K562 (cell line): ENCODE data around the gene LCNL1. TPM values are rescaled to one million over a fixed set of nuclear protein-coding genes. Genes with fewer than 3 reads are reported as not detected.

Experiments
- ATAC-seq: fragments of 200-7000 bp; cut with Tn5 transposase; 3 replicates; pipeline ENCODE4 v1.9.1; 2020; ENCODE audit warnings: moderate library complexity
- BruUV-seq: library from RNA; stranded (reverse); fragments of 400-500 nt; replicated peaks from 2 replicates; lab custom pipeline; 2021; lab: Mats Ljungman, UMichigan
- CTCF ChIA-PET: fragments of 300-600 bp; formaldehyde crosslinking; extraction: SDS; loops from one replicate; lab custom pipeline; 2021; ENCODE audit warnings: low intra/inter-chr PET ratio; lab: Yijun Ruan, JAX
- POLR2A ChIA-PET: fragments of 300-600, 350-650 bp; sonication (Branson Sonifier 250); formaldehyde crosslinking; extraction: SDS; loops from one replicate; lab custom pipeline; 2021; ENCODE audit warnings: antibody characterized with exemption, inconsistent platforms; lab: Yijun Ruan, JAX
- DNase-seq, 4 experiments: peaks; one replicate each; pipeline versions ENCODE4 v3.0.0 to v3.0.0-alpha.2; 2011 to 2018; ENCODE audit warnings: low spot score in 3 of 4, mixed read lengths in 3 of 4; ENCODE audit errors: extremely low read depth in 1 of 4
- FAIRE-seq: peaks from 2 replicates; lab custom pipeline; 2011; peaks lifted over from hg19 to GRCh38; lab: Jason Lieb, UNC
- H2AFZ ChIP-seq: 2 replicates; pipeline ENCODE4 v1.6.0; 2011; ENCODE audit warnings: low read depth, low read length, control low read depth, inconsistent platforms
- H3K27ac ChIP-seq: fragments of 200-600 bp; 3 replicates; pipeline ENCODE4 v1.8.0; 2011; ENCODE audit warnings: low read depth, mild to moderate bottlenecking, control low read depth, inconsistent platforms, low read length, moderate library complexity, mixed read lengths; ENCODE audit errors: extremely low read depth
- H3K27me3 ChIP-seq, 2 experiments: fragments of 300-600 bp in 1 of 2; 2 replicates in 1 of 2; 3 replicates in 1 of 2; pipeline versions ENCODE4 v1.6.0 to v1.8.0; 2011; ENCODE audit warnings: inconsistent platforms in 2 of 2, low read length in 2 of 2, mild to moderate bottlenecking in 1 of 2, mixed read lengths in 1 of 2, moderate library complexity in 1 of 2; ENCODE audit not compliant: control insufficient read depth in 2 of 2, insufficient read depth in 2 of 2
- H3K36me3 ChIP-seq: fragments of 300-600 bp; 3 replicates; pipeline ENCODE4 v1.8.0; 2011; ENCODE audit warnings: mild to moderate bottlenecking, low read length, inconsistent platforms; ENCODE audit not compliant: control insufficient read depth, insufficient read depth
- H3K4me1 ChIP-seq, 2 experiments: fragments of 200-600 bp in 1 of 2; replicated peaks in 1 of 2; 2 replicates in 1 of 2; 3 replicates in 1 of 2; pipeline versions ENCODE4 v1.5.1 to v1.8.0; 2011; ENCODE audit warnings: inconsistent platforms in 2 of 2, low read length in 2 of 2, mild to moderate bottlenecking in 1 of 2, mixed read lengths in 1 of 2, moderate library complexity in 1 of 2; ENCODE audit not compliant: control insufficient read depth in 2 of 2, insufficient read depth in 2 of 2
- H3K4me2 ChIP-seq: 2 replicates; pipeline ENCODE4 v1.6.1; 2011; ENCODE audit warnings: low read length, control low read depth, inconsistent platforms, mixed read lengths; ENCODE audit not compliant: insufficient read depth
- H3K4me3 ChIP-seq: fragments of 200-600 bp; sonication (generic), shearing (Covaris generic); 2 replicates; pipeline ENCODE4 v1.5.1; 2016; ENCODE audit warnings: control low read depth, inconsistent platforms
- H3K79me2 ChIP-seq: fragments of 200-600 bp; 3 replicates; pipeline ENCODE4 v1.8.0; 2011; ENCODE audit warnings: low read length, inconsistent platforms; ENCODE audit not compliant: control insufficient read depth, insufficient read depth
- H3K9ac ChIP-seq, 2 experiments: 2 replicates each; pipeline versions ENCODE4 v1.6.0 to v1.6.1; 2011; ENCODE audit warnings: low read depth in 2 of 2, low read length in 2 of 2, control low read depth in 1 of 2, inconsistent platforms in 1 of 2, mild to moderate bottlenecking in 1 of 2, mixed read lengths in 1 of 2; ENCODE audit not compliant: insufficient read depth in 1 of 2
- H3K9me1 ChIP-seq: one replicate; pipeline ENCODE4 v1.6.0; 2011; ENCODE audit warnings: inconsistent platforms, mild to moderate bottlenecking, low read length, moderate library complexity; ENCODE audit not compliant: control insufficient read depth, insufficient read depth
- H3K9me3 ChIP-seq: replicated peaks from 2 replicates; pipeline ENCODE4 v1.5.1; 2011; ENCODE audit warnings: low read depth, low read length, inconsistent platforms; ENCODE audit not compliant: control insufficient read depth, insufficient read depth
- H4K20me1 ChIP-seq: replicated peaks from 2 replicates; pipeline ENCODE4 v1.6.1; 2011; ENCODE audit warnings: low read length, inconsistent platforms, mixed read lengths; ENCODE audit not compliant: control insufficient read depth, insufficient read depth
- CBX5 ChIP-seq: IDR thresholded peaks from 2 replicates; pipeline ENCODE4 v1.6.1; 2014; ENCODE audit warnings: low read depth, borderline replicate concordance
- ELF4 ChIP-seq: fragments of 450-650 bp; formaldehyde crosslinking; IDR thresholded peaks from 2 replicates; pipeline ENCODE4 v1.4.0; 2022; ENCODE audit warnings: missing genetic modification characterization
- GTF2E2 ChIP-seq: fragments of 200-800 bp; sonication (Bioruptor generic); IDR thresholded peaks from 2 replicates; pipeline ENCODE4 v1.6.1; 2016; ENCODE audit warnings: missing genetic modification characterization, missing compliant biosample characterization
- KAT2B ChIP-seq: IDR thresholded peaks from one replicate; pipeline ENCODE4 v1.6.1; 2012; ENCODE audit warnings: low read depth, mild to moderate bottlenecking, control low read depth, inconsistent platforms, low read length, moderate library complexity
- POLR2G ChIP-seq: fragments of 200-400 bp; formaldehyde crosslinking; IDR thresholded peaks from 2 replicates; pipeline ENCODE4 v1.6.1; 2017; ENCODE audit warnings: low read depth, mild to moderate bottlenecking, antibody characterized with exemption, low read length, moderate library complexity
- RBFOX2 ChIP-seq: fragments of 200-400 bp; formaldehyde crosslinking; IDR thresholded peaks from 2 replicates; pipeline ENCODE4 v1.6.1; 2017; ENCODE audit warnings: low read depth, mild to moderate bottlenecking, low read length, moderate library complexity
- ZFP1 ChIP-seq: fragments of 450-650 bp; formaldehyde crosslinking; IDR thresholded peaks from 2 replicates; pipeline ENCODE4 v1.4.0; 2020; ENCODE audit warnings: mild to moderate bottlenecking, mixed read lengths
- ZNF197 ChIP-seq: fragments of 200-800 bp; sonication (Bioruptor generic); IDR thresholded peaks from 2 replicates; pipeline ENCODE4 v1.6.1; 2016; ENCODE audit warnings: low read depth, missing genetic modification characterization, missing compliant biosample characterization
- WGBS: fragments of 100-300 bp; shearing (Covaris generic); methylation state at CpG from one replicate; pipeline ENCODE4 v1.1.6; 2016; ENCODE audit warnings: low coverage, mixed read lengths; ENCODE audit not compliant: insufficient coverage; ENCODE audit errors: missing lambda C conversion rate; 5-methylcytosine and 5-hydroxymethylcytosine counted together
- in situ Hi-C: fragments of 300-500 bp; cut with MboI; formaldehyde crosslinking; loops from 4 replicates; pipeline ENCODE4 v1.15.0; 2018; ENCODE audit warnings: inconsistent platforms, mixed read lengths
- intact Hi-C: fragments of 100-400 bp; cut with micrococcal nuclease; formaldehyde crosslinking; loops from 2 replicates; pipeline ENCODE4 v1.14.2; 2022
- polyA plus RNA-seq, 8 experiments: library from polyadenylated mRNA; depleted of rRNA in 4 of 8; stranded (reverse) in 5 of 8; unstranded in 3 of 8; fragments of >200 nt; fragmentation: Nextera tagmentation in 2 of 8; fragmentation: Illumina TruSeq in 1 of 8; extraction: Ambion mirVana in 2 of 8; extraction: Trizol in 1 of 8; gene quantifications; 2 replicates each; pipeline versions ENCODE4 v1.2.1 to v1.2.3, GENCODE V29; 2011 to 2014; ENCODE audit warnings: inconsistent platforms in 1 of 8, missing spikeins in 1 of 8
- total RNA-seq, 7 experiments: library from RNA; depleted of rRNA in 6 of 7; stranded (reverse); fragments of >200 nt in 6 of 7; fragmentation: Illumina TruSeq in 2 of 7; extraction: Trizol in 2 of 7; gene quantifications; 2 replicates each; pipeline versions ENCODE4 v1.2.1 to v1.2.3, GENCODE V29; 2011 to 2021; ENCODE audit warnings: low replicate concordance in 1 of 7
- TF ChIP-seq, protein P1 (sequence below), 3 experiments: fragments of 200-800 bp in 1 of 3; sonication (Bioruptor generic) in 1 of 3; sonication (generic) in 1 of 3; formaldehyde crosslinking in 1 of 3; IDR thresholded peaks; 2 replicates each; pipeline versions ENCODE4 v1.6.1 to v1.8.0; 2016 to 2022; ENCODE audit warnings: mild to moderate bottlenecking in 2 of 3, missing compliant biosample characterization in 2 of 3, missing genetic modification characterization in 2 of 3, missing genetic modification reagents in 1 of 3
- TF ChIP-seq, protein P2 (sequence below): fragments of 450-650 bp; formaldehyde crosslinking; IDR thresholded peaks from 2 replicates; pipeline ENCODE4 v1.4.0; 2020; ENCODE audit warnings: mild to moderate bottlenecking, moderate library complexity

The LCNL1 gene
- total and polyA plus RNA-seq, 9 of the 15 experiments (the other 6 are each of a cell fraction or from before 2014, with no cell fraction given), result 0.04 to 0.16 (median 0.04) TPM; not detected in 4

DNA sequence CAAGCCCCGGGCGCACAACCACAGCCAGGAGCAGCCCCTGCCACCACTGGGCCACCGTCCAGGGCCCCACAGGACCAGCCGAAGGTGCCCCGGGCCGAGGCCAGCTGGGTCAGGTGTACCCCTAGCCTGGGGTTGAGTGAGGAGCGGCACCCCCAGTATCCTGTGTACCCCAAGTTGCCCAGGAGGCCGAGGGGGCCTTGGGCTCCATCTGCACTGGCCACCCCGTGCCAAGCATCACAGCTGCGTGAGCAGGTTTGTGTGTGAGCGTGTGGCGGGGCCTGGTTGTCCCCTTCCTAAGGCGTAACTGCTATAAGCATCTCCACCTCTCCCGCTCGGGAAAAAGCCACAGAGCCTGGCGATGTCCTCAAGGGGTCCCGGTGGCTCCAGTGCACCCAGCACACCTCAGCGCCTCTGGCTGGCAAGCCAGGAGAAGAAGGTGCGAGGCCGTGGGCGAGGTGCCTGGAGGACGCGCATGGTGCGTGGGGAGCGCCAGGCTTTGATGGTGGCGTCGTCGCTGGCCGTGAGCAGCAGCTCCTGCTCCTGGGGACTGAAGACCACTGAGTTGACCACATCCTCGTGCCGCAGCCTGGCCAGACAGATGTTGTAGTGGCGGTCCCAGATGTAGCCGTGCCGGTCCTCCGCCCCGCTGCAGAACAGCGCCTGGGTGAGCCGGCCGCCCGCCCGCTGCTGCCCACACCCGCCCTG, 42.1 kb upstream of the LCNL1 start:
- Histone ChIP-seq H3K27ac (no peak overlapping the region), H3K27me3 (no peaks in the 10 kb centered on the region)
- no peak for TF ChIP-seq ELF4 (CRISPR knock-in tag)
- TF ChIP-seq ZNF197 (CRISPR knock-in tag), result no peak
- TF ChIP-seq POLR2G, result peak; percentile 33; the same call in 1 of the 2 replicates
- TF ChIP-seq, protein P1, sequence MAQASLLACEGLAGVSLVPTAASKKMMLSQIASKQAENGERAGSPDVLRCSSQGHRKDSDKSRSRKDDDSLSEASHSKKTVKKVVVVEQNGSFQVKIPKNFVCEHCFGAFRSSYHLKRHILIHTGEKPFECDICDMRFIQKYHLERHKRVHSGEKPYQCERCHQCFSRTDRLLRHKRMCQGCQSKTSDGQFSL (CRISPR knock-in tag; IDR thresholded peaks at IDR 0.05), result peak; percentile 27; the same call in 1 of the 2 replicates
- TF ChIP-seq, protein P1 (tag; IDR thresholded peaks at IDR 0.05), result no peak
- TF ChIP-seq RBFOX2, result peak; percentile 6; the same call in 1 of the 2 replicates
- no peak for TF ChIP-seq KAT2B
- TF ChIP-seq GTF2E2 (tag), result no peak
- no peak for TF ChIP-seq ZFP1 (CRISPR knock-in tag)
- TF ChIP-seq CBX5, result no peak
- TF ChIP-seq, protein P2, sequence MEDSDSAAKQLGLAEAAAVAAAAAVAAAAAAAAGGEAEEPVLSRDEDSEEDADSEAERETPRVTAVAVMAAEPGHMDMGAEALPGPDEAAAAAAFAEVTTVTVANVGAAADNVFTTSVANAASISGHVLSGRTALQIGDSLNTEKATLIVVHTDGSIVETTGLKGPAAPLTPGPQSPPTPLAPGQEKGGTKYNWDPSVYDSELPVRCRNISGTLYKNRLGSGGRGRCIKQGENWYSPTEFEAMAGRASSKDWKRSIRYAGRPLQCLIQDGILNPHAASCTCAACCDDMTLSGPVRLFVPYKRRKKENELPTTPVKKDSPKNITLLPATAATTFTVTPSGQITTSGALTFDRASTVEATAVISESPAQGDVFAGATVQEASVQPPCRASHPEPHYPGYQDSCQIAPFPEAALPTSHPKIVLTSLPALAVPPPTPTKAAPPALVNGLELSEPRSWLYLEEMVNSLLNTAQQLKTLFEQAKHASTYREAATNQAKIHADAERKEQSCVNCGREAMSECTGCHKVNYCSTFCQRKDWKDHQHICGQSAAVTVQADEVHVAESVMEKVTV (CRISPR knock-in tag), result no peak
- TF ChIP-seq, all 486 proteins: peak for 3
- BruUV-seq, result no TSS peak
- ATAC-seq, result no peak
- H3K9me1 ChIP-seq, result peaks cover 3% of the 10 kb centered on the region
- H3K36me3 ChIP-seq, result peaks cover 54% of the 10 kb centered on the region; the same call in 2 of the 3 replicates
- ChIA-PET CTCF (no interaction called here), POLR2A (no interaction called here)
- no peaks in the 10 kb centered on the region for H3K9me3 ChIP-seq
- DNase-seq, result no peak
- no peak overlapping the region for H3K4me2 ChIP-seq
- WGBS, result 95% methylated on average over 23 of the region's 42 CpGs
- no peak overlapping the region for H3K4me3 ChIP-seq
- H3K9ac ChIP-seq, result no peak overlapping the region; a peak in 1 of 4 replicates
- FAIRE-seq, result no peak
- H3K79me2 ChIP-seq, result peaks cover 26% of the 10 kb centered on the region
- H4K20me1 ChIP-seq, result no peaks in the 10 kb centered on the region
- H2AFZ ChIP-seq, result no peak overlapping the region
- in situ Hi-C loops (no loop called here), intact Hi-C loops (loop anchor here (5.0 kb wide), 1 partner anchor 93 kb away; the partner anchor contains the start of gene PHPT1)
- H3K4me1 ChIP-seq, result peaks cover 17 to 67% of the 10 kb centered on the region in 2 experiments
